Choroid plexus epithelial cell (primary cell): ENCODE results near the gene PPM1J.

Experiments used
- DNase-seq: peaks from one replicate; pipeline ENCODE4 v3.0.0-alpha.2; 2010; ENCODE audit warnings: low read depth
- H3K4me3 ChIP-seq: 2 replicates; pipeline ENCODE4 v1.5.1; 2011; ENCODE audit warnings: low read depth, mild to moderate bottlenecking, control low read depth, low read length, moderate library complexity
- TF ChIP-seq, protein P1 (sequence below): conservative IDR thresholded peaks from 2 replicates; pipeline ENCODE4 v1.5.1; 2011; ENCODE audit warnings: low read depth, mild to moderate bottlenecking, control low read depth, inconsistent platforms, low read length, moderate library complexity

The PPM1J gene

DNA sequence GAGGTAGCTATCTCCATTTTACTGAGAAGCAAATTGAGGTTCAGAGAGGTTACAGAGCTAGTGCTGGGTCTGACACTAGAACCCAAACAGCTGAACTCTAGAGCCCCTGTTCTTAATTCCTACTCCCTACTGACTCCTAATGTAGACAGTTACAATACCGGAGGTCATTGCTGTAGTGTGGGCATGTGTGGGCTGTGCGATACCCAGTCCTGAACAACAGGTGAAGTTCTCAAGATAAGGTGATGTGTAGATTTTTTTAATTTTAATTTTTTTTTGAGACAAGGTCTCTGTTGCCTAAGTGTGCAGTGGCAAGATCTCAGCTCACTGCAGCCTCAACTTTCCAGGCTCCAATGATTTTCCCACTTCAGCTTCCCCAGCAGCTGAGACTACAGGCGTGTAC is 6.6 kb downstream of the PPM1J start:
- no peak overlapping the region for H3K4me3 ChIP-seq
- TF ChIP-seq, protein P1, sequence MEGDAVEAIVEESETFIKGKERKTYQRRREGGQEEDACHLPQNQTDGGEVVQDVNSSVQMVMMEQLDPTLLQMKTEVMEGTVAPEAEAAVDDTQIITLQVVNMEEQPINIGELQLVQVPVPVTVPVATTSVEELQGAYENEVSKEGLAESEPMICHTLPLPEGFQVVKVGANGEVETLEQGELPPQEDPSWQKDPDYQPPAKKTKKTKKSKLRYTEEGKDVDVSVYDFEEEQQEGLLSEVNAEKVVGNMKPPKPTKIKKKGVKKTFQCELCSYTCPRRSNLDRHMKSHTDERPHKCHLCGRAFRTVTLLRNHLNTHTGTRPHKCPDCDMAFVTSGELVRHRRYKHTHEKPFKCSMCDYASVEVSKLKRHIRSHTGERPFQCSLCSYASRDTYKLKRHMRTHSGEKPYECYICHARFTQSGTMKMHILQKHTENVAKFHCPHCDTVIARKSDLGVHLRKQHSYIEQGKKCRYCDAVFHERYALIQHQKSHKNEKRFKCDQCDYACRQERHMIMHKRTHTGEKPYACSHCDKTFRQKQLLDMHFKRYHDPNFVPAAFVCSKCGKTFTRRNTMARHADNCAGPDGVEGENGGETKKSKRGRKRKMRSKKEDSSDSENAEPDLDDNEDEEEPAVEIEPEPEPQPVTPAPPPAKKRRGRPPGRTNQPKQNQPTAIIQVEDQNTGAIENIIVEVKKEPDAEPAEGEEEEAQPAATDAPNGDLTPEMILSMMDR, result no peak
- no peak for DNase-seq

DNA sequence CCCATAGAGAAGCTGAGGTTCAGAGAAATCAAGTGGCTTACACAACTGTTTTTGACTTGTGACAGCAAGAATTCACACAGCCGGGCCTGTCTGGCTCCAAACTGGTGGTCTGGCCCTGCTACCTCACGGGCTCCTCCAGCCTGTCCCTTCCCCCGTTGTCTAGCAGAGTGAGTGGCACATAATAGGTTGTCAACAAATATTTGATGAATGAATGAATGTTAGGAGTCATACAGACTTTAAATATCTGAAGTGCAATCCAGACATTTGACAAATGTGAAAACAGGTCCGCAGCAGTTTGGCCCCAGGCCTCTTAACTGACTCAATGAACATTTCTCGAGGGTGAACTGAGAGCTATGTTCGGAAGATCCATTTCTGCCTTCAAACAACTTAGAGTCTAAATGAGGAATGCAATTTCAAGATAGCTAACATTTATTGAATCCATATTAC is 7.1 kb downstream of the PPM1J start:
- no peak overlapping the region for H3K4me3 ChIP-seq

DNA sequence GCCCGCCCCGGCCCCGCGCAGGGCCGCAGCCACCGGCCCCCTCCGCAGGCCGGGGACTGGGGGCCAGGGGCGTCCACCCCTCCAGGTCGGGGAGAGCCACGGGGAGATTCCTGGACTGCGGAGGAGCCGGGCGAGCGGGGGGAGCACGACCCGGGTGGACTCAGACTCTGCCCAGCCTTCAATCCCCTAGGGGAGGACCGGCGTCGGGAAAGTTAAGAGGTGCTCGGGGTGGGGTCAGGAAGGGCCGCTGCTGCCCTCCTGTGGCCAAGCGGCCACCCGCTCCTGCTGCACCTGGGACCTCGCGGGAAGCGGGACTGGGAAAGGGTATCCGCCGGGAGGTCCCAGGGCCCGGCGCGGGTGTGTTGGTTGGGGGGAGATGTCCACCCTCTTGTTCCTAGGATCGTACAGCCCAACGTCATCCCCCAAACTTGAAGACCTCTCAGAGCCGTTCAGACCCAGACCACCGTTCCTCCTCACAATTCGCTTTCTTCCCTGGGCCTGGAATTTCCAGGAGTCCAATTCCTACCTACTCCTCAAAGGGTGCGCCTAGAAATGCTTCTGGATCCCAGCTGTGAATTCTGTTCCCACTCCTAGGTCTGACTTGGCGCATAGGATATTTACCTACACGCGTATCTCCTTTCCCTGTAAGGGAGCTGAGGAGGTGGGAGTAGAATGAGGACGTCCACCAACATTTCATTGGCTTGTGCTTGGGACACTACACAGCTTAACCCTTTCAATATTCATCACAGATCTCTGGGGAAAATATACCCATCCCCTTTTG is 7.7 kb downstream of the PPM1J start:
- peak overlapping the region; percentile 90 for H3K4me3 ChIP-seq
- DNase-seq, result peak; percentile 91
- TF ChIP-seq, protein P1, result peak; percentile 85

More for the DNA sequence above, 7.1 kb downstream of the PPM1J start:
- TF ChIP-seq, protein P1, result no peak
- DNase-seq, result no peak

DNA sequence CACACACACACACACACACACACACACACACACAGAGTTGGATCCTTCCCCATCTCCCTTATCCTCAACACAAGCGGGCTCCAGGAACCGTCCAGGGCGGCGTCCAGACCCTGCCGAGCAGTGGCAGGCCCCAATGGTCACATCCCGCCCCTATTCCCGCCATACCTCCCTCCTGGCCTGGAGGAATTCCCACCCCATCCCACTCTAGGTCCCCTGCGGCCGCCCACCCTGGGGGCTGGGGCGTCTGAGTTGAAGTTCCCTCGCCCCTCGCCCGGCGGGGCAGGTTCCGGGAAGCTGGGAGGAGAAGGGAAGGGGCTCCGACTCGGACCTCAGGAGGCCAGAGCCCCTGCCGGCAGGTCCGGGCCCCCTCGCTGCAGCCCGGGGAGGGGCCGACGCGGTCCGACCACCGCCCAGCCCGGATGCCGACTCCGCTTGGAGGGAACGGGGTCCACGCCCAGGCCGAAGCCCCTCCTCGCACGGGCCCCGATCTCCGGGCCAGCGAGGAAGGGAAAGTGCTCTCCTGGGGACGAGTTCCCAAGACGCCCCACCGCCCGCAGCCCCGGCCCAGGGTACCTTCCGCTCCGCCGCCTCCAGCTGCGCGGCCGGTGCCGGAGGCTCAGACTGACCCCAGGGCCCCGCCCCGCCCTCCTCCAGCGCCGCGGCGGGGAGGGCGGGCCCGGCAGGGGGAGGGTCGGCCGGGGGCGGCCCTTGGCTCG is 8.5 kb downstream of the PPM1J start, which contains the start of gene RHOC:
Gene RHOC (minus strand): TSS at position 623 of the 716 bp plus-strand sequence. CDS start 3,328 bp downstream, outside the sequence.
- TF ChIP-seq, protein P1, result no peak
- DNase-seq, result peak; percentile 65
- peak within 1 kb of the TSS; percentile 90 for H3K4me3 ChIP-seq

DNA sequence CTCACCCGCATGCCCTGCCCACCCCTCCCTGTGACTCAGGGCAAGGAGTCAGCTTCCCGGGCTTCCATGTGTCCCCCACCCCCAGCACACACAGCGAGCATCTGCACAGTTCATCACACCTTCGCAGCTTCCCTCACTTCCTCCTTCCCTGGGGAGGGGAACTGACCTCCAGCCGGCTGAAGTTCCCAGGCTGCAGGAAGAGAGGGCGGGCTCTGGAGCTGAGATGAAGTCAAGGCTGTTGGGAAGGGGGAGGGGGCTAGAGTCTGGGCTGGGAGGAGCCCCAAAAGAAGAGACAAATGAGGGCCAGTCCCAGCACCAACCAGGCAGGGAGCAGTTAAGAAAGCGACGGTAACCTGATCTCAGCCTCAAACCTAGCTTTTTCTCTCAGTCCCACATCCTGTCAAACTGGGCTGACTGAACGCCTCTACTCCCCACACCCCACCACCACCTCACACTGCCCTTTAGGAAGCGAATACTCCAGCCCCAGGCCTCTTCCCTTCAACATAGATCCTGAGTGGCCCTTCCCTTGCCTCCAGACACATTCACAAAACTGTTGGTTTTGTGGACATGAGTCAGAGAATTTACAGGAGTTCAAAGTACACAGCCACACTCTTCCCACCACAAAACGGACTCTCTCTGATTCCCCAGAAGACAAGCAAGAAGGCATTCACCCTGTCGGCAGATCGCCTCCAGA is 10.1 kb downstream of the PPM1J start:
- H3K4me3 ChIP-seq, result peak overlapping the region; percentile 90
- TF ChIP-seq, protein P1, result no peak
- DNase-seq, result peak; percentile 98

DNA sequence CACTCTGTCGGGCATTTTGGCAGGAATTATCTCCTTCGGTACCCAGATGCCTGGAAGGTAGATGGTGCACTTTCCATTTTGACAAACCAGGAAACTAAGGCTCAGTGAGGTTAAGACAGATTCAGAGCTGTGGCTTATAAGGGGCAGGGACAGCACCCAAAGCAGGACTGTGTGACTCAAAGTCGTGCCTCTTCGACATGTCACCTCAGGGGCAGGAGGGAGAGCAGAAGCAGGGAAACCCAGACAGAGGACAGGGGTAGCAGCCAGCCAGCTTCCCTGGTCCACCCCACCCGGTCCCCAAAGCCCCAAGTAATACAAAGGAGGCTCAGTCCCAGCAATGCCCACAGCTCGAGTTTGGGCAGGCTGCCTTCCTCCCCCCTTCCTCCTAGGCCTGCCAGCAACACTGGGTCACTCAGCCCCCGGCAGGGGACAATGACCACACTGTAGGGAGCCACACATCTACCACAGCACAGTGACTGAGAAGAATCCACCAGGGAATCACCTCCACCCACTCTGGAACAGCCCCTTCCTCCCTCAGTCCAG is 10.7 kb downstream of the PPM1J start:
- H3K4me3 ChIP-seq, result peak overlapping the region; percentile 90
- TF ChIP-seq, protein P1, result no peak
- no peak for DNase-seq
